OCI-LY1 (cell line): ENCODE data around the gene PTGDR2.

Source experiments
- CTCF ChIP-seq: fragments of 200-600 bp; sonication (generic), shearing (Covaris generic); IDR thresholded peaks from 2 replicates; pipeline ENCODE4 v1.5.1; 2017; ENCODE audit warnings: mild to moderate bottlenecking, antibody characterized with exemption, low read length, moderate library complexity, mixed read lengths
- EZH2 ChIP-seq: fragments of 200-600 bp; sonication (generic), shearing (Covaris generic); IDR thresholded peaks from 2 replicates; pipeline ENCODE4 v1.8.0; 2017; ENCODE audit warnings: borderline replicate concordance, mixed run types, mild to moderate bottlenecking, antibody characterized with exemption, low read length, moderate library complexity, mixed read lengths

GRCh38 chr11:60889869-60890311, 34.1 kb upstream of the PTGDR2 start:
- TF ChIP-seq CTCF = no peak
- TF ChIP-seq EZH2 = no peak
